Lower lobe of right lung (tissue), 2 donors: Measurements from ENCODE around the gene PRM3. TPM values are rescaled to one million over a fixed set of nuclear protein-coding genes. Genes with fewer than 3 reads are reported as not detected.

Experiments
- ATAC-seq, 2 donors: fragments of 200-7000 bp; cut with Tn5 transposase; one replicate each; pipeline ENCODE4 v1.9.1; 2020 to 2022; ENCODE audit warnings: mild to moderate bottlenecking in 2 of 2, moderate library complexity in 2 of 2
- DNase-seq: peaks from one replicate; pipeline ENCODE4 v3.0.0-alpha.2; 2020
- H3K27ac ChIP-seq: fragments of 200-600 bp; one replicate; pipeline ENCODE4 v1.8.0; 2022
- H3K27me3 ChIP-seq: fragments of 200-600 bp; one replicate; pipeline ENCODE4 v1.8.0; 2022; ENCODE audit warnings: low read depth
- H3K36me3 ChIP-seq: fragments of 200-600 bp; one replicate; pipeline ENCODE4 v1.8.0; 2022; ENCODE audit warnings: mild to moderate bottlenecking
- H3K4me1 ChIP-seq: fragments of 200-600 bp; one replicate; pipeline ENCODE4 v1.8.0; 2022
- H3K4me3 ChIP-seq: fragments of 200-600 bp; one replicate; pipeline ENCODE4 v1.8.0; 2022; ENCODE audit warnings: mild to moderate bottlenecking
- H3K9me3 ChIP-seq: fragments of 200-600 bp; one replicate; pipeline ENCODE4 v1.8.0; 2022
- intact Hi-C: fragments of 100-400 bp; cut with DNase I; formaldehyde crosslinking; loops from one replicate; pipeline ENCODE4 v1.11.0; 2022
- total RNA-seq: library from RNA; stranded (reverse); fragmentation: NEBNext Ultra II Directional; extraction: Animal tissue kit (Norgen Biotek cat#: 25700); gene quantifications from one replicate; pipeline ENCODE4 v1.2.1, GENCODE V29; 2021
- TF ChIP-seq, protein P1 (sequence below): fragments of 200-600 bp; IDR thresholded peaks from one replicate; pipeline ENCODE4 v1.8.0; 2022; ENCODE audit warnings: antibody characterized with exemption, mild to moderate bottlenecking
- donor health status: DM: no; HTN: yes; CAD: no; lungs with severe emphysema.

Gene PRM3
- total RNA-seq, 1 donor from 2014 or later = not detected

DNA sequence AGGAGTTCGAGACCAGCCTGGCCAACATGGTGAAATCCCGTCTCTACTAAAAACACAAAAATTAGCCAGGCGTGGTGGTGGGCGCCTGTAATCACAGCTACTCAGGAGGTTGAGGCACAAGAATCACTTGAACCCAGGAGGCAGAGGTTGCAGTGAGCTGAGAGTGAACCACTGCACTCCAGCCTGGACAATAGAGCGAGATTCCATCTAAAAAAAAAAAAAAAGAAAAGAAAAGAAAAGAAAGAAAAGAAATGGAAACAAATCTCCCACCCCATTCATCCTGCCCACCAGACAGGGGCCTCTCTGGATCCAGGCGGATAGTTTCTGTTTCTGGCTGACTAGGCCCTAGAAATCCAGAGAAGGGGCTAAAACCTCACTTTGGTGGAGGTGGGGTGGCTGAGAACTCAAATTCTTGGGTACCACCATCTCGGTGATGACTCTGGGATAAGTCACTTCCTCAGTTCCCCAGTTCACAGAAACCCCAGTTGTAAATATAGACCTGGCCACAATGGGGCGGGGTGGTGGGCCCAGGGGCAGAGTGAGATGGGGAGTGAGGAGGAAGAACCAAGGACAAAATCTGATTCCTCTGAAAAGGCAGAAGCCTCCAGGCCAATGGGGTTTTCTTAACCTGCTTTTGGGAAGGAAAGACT is 39.6 kb downstream of the PRM3 start:
- Histone ChIP-seq H3K27ac (peak overlapping the region; percentile 61), H3K4me3 (no peak overlapping the region), H3K9me3 (no peaks in the 10 kb centered on the region), H3K36me3 (no peaks in the 10 kb centered on the region), H3K27me3 (no peaks in the 10 kb centered on the region), H3K4me1 (peaks cover 24% of the 10 kb centered on the region)
- intact Hi-C loops = no loop called here
- no peak for DNase-seq
- ATAC-seq = peak in 1 of 2 donors; percentile 34
- TF ChIP-seq, protein P1, sequence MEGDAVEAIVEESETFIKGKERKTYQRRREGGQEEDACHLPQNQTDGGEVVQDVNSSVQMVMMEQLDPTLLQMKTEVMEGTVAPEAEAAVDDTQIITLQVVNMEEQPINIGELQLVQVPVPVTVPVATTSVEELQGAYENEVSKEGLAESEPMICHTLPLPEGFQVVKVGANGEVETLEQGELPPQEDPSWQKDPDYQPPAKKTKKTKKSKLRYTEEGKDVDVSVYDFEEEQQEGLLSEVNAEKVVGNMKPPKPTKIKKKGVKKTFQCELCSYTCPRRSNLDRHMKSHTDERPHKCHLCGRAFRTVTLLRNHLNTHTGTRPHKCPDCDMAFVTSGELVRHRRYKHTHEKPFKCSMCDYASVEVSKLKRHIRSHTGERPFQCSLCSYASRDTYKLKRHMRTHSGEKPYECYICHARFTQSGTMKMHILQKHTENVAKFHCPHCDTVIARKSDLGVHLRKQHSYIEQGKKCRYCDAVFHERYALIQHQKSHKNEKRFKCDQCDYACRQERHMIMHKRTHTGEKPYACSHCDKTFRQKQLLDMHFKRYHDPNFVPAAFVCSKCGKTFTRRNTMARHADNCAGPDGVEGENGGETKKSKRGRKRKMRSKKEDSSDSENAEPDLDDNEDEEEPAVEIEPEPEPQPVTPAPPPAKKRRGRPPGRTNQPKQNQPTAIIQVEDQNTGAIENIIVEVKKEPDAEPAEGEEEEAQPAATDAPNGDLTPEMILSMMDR = no peak

DNA sequence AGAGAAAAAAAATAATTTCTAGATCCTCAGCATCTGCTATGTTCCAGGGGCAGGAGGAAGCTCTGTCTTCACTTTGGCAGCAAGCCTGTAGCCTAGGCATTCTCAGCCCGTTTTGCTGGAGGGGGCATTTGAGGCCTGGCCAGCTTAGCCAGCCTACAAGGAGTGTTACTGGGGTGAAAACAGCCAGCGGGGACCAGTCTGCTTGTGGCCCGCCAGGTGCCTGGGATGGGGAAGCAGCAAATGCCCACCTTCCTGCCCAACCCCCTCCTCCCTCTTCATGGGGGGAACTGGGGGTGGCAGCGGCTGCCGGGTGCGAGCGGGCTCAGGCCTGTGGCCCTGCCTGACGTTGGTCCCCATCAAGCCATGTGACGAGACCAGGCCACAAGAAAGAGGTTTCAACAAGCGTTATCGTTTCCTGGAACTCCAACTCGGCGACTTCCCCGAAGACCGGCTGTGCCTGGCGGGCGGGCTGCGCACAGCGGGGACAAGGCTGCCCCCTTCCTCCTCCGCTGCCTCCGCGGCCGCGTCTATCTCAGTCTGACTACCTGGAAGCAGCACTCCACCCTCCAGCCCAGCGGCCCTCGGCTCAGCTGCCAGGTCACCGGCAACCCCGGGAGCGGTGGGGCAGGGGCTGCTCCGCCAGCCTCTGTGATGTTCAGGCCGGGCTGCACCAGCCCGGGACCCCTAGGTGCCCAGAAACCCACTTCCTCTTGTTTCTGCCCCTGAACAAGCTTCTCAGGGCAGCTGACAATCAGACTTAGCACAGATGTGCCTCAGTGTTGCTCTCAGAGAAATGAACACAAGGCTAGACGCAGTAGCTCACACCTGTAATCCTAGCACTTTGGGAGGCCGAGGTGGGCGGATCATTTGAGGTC is 40.3 kb downstream of the PRM3 start:
- Histone ChIP-seq H3K27ac (peak overlapping the region; percentile 61), H3K9me3 (no peaks in the 10 kb centered on the region), H3K36me3 (no peaks in the 10 kb centered on the region), H3K4me1 (peaks cover 24% of the 10 kb centered on the region), H3K27me3 (no peaks in the 10 kb centered on the region), H3K4me3 (no peak overlapping the region)
- DNase-seq (peak; percentile 80), ATAC-seq (peak; percentile 76 to 78)
- TF ChIP-seq, protein P1 = no peak
- intact Hi-C loops = no loop called here

GRCh38 chr16:11232302-11232851 is 41.1 kb downstream of the PRM3 start:
- H3K9me3 ChIP-seq = no peaks in the 10 kb centered on the region
- TF ChIP-seq, protein P1 = no peak
- no peak for DNase-seq
- no peak overlapping the region for H3K4me3 ChIP-seq
- no peaks in the 10 kb centered on the region for H3K36me3 ChIP-seq
- no peaks in the 10 kb centered on the region for H3K27me3 ChIP-seq
- peaks cover 19% of the 10 kb centered on the region for H3K4me1 ChIP-seq
- intact Hi-C loops = no loop called here
- no peak for ATAC-seq
- H3K27ac ChIP-seq = peak overlapping the region; percentile 61

GRCh38 chr16:11231367-11231970 is 42.0 kb downstream of the PRM3 start:
- Histone ChIP-seq H3K27me3 (no peaks in the 10 kb centered on the region), H3K9me3 (no peaks in the 10 kb centered on the region), H3K36me3 (no peaks in the 10 kb centered on the region), H3K4me1 (peaks cover 17% of the 10 kb centered on the region), H3K27ac (no peak overlapping the region), H3K4me3 (no peak overlapping the region)
- TF ChIP-seq, protein P1 = no peak
- DNase-seq = no peak
- intact Hi-C loops = no loop called here
- no peak for ATAC-seq

GRCh38 chr16:11229906-11230305 is 43.5 kb downstream of the PRM3 start:
- H3K36me3 ChIP-seq = no peaks in the 10 kb centered on the region
- TF ChIP-seq, protein P1 = no peak
- H3K27ac ChIP-seq = no peak overlapping the region
- H3K4me1 ChIP-seq = peaks cover 28% of the 10 kb centered on the region
- H3K4me3 ChIP-seq = no peak overlapping the region
- no peaks in the 10 kb centered on the region for H3K9me3 ChIP-seq
- DNase-seq (no peak), ATAC-seq (no peak)
- no peaks in the 10 kb centered on the region for H3K27me3 ChIP-seq
- intact Hi-C loops = no loop called here
